ENCODE results near the gene SCUBE2. TPM values are rescaled to one million over a fixed set of nuclear protein-coding genes. Genes with fewer than 3 reads are reported as not detected.

SCUBE2 gene
- total RNA-seq, 1 donor from 2014 or later, result 36.3 TPM

DNA sequence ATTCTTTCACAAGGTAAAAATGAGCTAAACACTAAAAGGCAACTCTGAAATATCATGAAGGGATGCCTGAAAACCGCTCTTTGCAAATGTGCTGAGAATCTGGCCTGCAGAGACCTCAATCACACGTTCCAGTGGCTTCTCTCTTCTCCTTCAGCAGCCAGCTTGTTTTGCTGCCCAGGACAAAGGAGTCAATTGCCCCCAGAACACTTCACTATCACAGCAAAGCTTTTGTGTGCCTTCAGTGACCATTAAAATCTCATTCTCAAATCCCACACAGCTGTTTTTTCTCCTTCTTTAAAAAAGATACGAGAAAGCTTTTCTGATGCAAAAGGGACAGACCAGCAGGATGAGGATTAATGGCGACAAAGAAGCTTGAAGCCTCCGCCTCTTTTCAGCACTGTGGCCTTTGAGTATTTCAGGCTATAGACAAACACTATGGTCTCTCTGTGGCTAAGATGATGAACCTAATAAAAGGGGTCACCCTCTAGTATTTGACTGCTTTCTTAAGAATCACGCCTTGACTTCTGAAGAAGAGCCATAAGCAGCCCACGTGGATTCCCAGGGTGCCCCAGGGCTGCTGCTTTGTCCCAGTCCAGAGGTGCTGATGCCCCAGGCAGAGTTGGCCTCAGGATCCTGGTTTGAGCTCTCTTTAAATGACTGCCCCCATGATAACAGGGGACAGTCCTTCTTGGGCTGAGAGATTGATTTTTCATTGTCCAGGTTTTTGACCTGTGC is 54.2 kb downstream of the SCUBE2 start:
- no peaks in the 10 kb centered on the region for H3K27me3 ChIP-seq
- no peak for DNase-seq (ENCODE audit: extremely low spot score in 2 of 2)
- no peaks in the 10 kb centered on the region for H3K36me3 ChIP-seq
- no peaks in the 10 kb centered on the region for H3K4me1 ChIP-seq
- H3K27ac ChIP-seq, result no peak overlapping the region
- H3K9me3 ChIP-seq, result no peaks in the 10 kb centered on the region
- no peak overlapping the region for H3K4me3 ChIP-seq
- no peak for TF ChIP-seq POLR2AphosphoS5 (IDR thresholded peaks at IDR 0.05; ENCODE audit: insufficient read depth in 1 of 2, low read depth in 1 of 2)
- TF ChIP-seq POLR2A (IDR thresholded peaks at IDR 0.05), result no peak
- intact Hi-C loops (cut with DNase I), result no loop called here

DNA sequence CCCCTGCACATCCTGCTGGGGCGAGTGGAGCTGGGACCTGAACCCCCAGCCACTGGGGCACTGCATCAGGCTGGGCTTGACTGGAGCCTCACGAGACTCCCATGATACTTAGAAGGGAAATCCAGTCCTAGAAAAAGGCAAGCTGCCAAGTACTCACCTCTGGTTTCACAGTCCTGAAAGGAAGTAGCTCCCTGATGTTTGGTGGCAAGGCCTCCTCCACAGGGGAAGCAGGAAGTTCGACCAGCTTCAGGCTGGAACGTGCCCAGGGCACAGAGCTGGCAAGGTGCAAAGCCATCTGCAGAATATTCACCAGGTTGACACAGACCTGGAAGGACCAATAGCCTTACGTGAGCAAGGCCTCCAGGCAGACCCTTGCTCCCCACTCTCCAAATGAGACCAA is 60.8 kb downstream of the SCUBE2 start:
- no peak for DNase-seq (ENCODE audit: extremely low spot score in 2 of 2)
- no peak overlapping the region for H3K27ac ChIP-seq
- intact Hi-C loops (cut with DNase I), result no loop called here
- no peaks in the 10 kb centered on the region for H3K9me3 ChIP-seq
- H3K4me3 ChIP-seq, result no peak overlapping the region
- H3K4me1 ChIP-seq, result no peaks in the 10 kb centered on the region
- H3K36me3 ChIP-seq, result no peaks in the 10 kb centered on the region
- TF ChIP-seq POLR2A (IDR thresholded peaks at IDR 0.05), result no peak
- TF ChIP-seq POLR2AphosphoS5 (IDR thresholded peaks at IDR 0.05; ENCODE audit: insufficient read depth in 1 of 2, low read depth in 1 of 2), result no peak
- no peak for TF ChIP-seq CTCF (IDR thresholded peaks at IDR 0.05)
- no peaks in the 10 kb centered on the region for H3K27me3 ChIP-seq

DNA sequence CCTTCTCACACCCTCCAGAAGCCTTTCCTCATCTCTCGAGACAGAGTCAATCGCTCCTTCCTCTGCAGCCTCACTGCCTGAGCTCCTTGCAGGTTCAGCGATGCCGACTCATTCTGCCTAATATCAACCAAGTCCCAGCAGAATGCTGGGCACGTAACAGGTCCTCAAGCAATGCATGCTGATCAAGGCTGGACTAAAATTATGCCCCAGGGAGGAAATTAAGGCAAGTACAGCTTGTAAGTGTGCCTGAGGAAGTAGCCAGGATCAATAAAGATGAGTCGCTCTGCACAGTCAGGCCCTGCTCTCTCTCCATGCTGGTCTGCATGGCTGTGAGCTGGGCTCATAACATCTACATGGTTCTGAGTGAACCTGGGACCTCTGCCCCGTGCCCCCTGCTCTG is 62.0 kb downstream of the SCUBE2 start:
- TF ChIP-seq POLR2AphosphoS5 (IDR thresholded peaks at IDR 0.05; ENCODE audit: insufficient read depth in 1 of 2, low read depth in 1 of 2), result no peak
- no peak for TF ChIP-seq CTCF (IDR thresholded peaks at IDR 0.05)
- TF ChIP-seq POLR2A (IDR thresholded peaks at IDR 0.05), result no peak
- DNase-seq (ENCODE audit: extremely low spot score in 2 of 2), result no peak
- intact Hi-C loops (cut with DNase I), result no loop called here

DNA sequence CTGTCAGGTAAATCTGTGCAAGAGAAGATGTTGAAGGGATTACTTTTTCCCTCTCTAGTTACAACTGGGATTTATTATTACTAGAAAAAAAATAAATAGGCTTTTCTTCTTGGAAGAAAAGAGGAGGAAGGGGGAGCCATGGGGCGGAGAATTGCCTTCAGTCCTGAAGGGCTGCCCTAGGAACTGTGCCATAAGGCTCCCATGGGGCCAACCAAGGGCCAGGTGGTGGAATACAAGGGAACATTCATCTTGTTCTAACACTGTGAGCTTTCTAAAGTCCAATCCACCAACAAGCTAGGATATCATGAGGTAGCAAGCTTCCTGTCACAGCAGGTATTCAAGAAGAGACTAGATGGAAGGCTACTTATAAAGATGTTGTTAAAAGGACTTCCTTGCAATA is 62.8 kb downstream of the SCUBE2 start:
- Histone ChIP-seq H3K27me3 (no peaks in the 10 kb centered on the region), H3K27ac (no peak overlapping the region), H3K4me3 (no peak overlapping the region), H3K9me3 (no peaks in the 10 kb centered on the region), H3K4me1 (no peaks in the 10 kb centered on the region), H3K36me3 (no peaks in the 10 kb centered on the region)
- intact Hi-C loops (cut with DNase I), result no loop called here
- TF ChIP-seq POLR2A (IDR thresholded peaks at IDR 0.05), result no peak
- TF ChIP-seq CTCF (IDR thresholded peaks at IDR 0.05), result no peak
- no peak for TF ChIP-seq POLR2AphosphoS5 (IDR thresholded peaks at IDR 0.05; ENCODE audit: insufficient read depth in 1 of 2, low read depth in 1 of 2)
- DNase-seq (ENCODE audit: extremely low spot score in 2 of 2), result no peak

More for the DNA sequence above, 62.0 kb downstream of the SCUBE2 start:
- H3K36me3 ChIP-seq, result no peaks in the 10 kb centered on the region
- no peaks in the 10 kb centered on the region for H3K9me3 ChIP-seq
- H3K4me3 ChIP-seq, result no peak overlapping the region
- H3K27ac ChIP-seq, result no peak overlapping the region
- no peaks in the 10 kb centered on the region for H3K4me1 ChIP-seq
- no peaks in the 10 kb centered on the region for H3K27me3 ChIP-seq

DNA sequence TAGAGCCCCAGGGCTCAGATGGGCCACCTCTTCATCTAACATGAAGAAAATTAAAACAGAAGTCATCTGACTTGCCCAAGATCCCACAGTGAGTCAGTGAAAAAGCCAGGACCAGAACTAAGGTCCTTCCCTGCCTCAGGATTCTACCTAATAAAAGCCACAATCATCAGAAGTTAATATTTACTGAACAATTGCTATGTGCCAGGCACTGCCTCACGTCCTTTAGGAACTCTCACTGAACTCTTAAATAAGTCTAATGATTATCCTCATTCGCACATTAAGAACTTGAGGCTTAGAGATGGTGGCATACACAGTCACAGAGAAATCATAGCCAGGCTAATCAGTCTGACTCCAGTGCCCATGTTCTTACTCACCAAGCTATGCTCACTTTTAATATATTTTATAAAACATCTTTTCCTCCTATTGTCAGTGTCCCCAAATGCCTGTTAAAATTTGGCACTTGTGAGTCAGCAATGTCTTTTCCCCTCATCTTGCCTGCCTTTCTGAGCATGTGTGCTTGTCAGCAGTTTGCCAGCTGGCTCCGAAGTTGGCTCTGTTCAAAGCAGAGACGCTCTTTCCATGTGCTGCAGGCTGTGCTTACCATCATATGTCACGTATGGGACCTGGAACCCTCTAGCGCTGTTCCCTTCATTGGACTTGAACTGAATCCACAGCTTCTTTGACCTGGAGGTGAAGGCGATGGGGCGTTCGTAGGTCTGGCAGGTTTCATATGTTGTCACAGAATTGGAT is 66.1 kb downstream of the SCUBE2 start:
- peak in 1 of 2 donors; percentile 42 for DNase-seq (ENCODE audit: extremely low spot score in 2 of 2)
- no peak overlapping the region for H3K4me3 ChIP-seq
- intact Hi-C loops (cut with DNase I), result no loop called here
- no peaks in the 10 kb centered on the region for H3K36me3 ChIP-seq
- no peaks in the 10 kb centered on the region for H3K4me1 ChIP-seq
- no peaks in the 10 kb centered on the region for H3K27me3 ChIP-seq
- no peak overlapping the region for H3K27ac ChIP-seq
- H3K9me3 ChIP-seq, result no peaks in the 10 kb centered on the region
- TF ChIP-seq POLR2AphosphoS5 (IDR thresholded peaks at IDR 0.05; ENCODE audit: insufficient read depth in 1 of 2, low read depth in 1 of 2) (no peak), CTCF (IDR thresholded peaks at IDR 0.05) (no peak), POLR2A (IDR thresholded peaks at IDR 0.05) (no peak)

All from vagina (tissue), 2 donors.